Liver (tissue), 9 donors: ENCODE data around the gene ZNF532. TPM values are rescaled to one million over a fixed set of nuclear protein-coding genes. Genes with fewer than 3 reads are reported as not detected.

Experiments
- DNase-seq: peaks from one replicate; pipeline ENCODE4 v3.0.0-alpha.2; 2017; ENCODE audit warnings: low spot score
- H3K27ac ChIP-seq, 2 donors: one replicate each; pipeline ENCODE4 v1.7.0; 2013; ENCODE audit warnings: inconsistent platforms in 2 of 2, low read length in 2 of 2, control low read depth in 1 of 2, low read depth in 1 of 2, mild to moderate bottlenecking in 1 of 2
- H3K27me3 ChIP-seq, 4 donors: one replicate each; pipeline versions ENCODE4 v1.6.1 to v1.7.0; 2013; ENCODE audit warnings: low read length in 3 of 4, inconsistent platforms in 1 of 4, mild to moderate bottlenecking in 1 of 4, moderate library complexity in 1 of 4; ENCODE audit not compliant: control insufficient read depth in 4 of 4, insufficient read depth in 4 of 4
- H3K36me3 ChIP-seq, 4 donors: one replicate each; pipeline versions ENCODE4 v1.6.1 to v1.7.0; 2013; ENCODE audit warnings: low read length in 3 of 4, mild to moderate bottlenecking in 3 of 4, low read depth in 1 of 4, moderate library complexity in 1 of 4; ENCODE audit not compliant: control insufficient read depth in 4 of 4, insufficient read depth in 3 of 4
- H3K4me1 ChIP-seq, 4 donors: one replicate each; pipeline versions ENCODE4 v1.6.1 to v1.7.0; 2013; ENCODE audit warnings: low read length in 3 of 4, mild to moderate bottlenecking in 3 of 4, moderate library complexity in 1 of 4; ENCODE audit not compliant: control insufficient read depth in 4 of 4, insufficient read depth in 4 of 4
- H3K4me3 ChIP-seq, 3 donors: one replicate each; pipeline versions ENCODE4 v1.6.1 to v1.7.0; 2013; ENCODE audit warnings: low read length in 3 of 3, control low read depth in 1 of 3, low read depth in 1 of 3, mild to moderate bottlenecking in 1 of 3
- H3K9ac ChIP-seq, 2 donors: one replicate each; pipeline ENCODE4 v1.7.0; 2013; ENCODE audit warnings: low read length in 2 of 2, mild to moderate bottlenecking in 2 of 2, moderate library complexity in 2 of 2, control low read depth in 1 of 2, low read depth in 1 of 2
- H3K9me3 ChIP-seq, 4 donors: one replicate each; pipeline versions ENCODE4 v1.6.1 to v1.7.0; 2013; ENCODE audit warnings: low read length in 3 of 4; ENCODE audit not compliant: control insufficient read depth in 4 of 4
- FOXA2 ChIP-seq: IDR thresholded peaks from 2 replicates; pipeline ENCODE4 v1.6.1; 2016; ENCODE audit warnings: antibody characterized with exemption
- GABPA ChIP-seq, 2 donors: IDR thresholded peaks in 1 of 2; conservative IDR thresholded peaks in 1 of 2; 2 replicates each; pipeline ENCODE4 v1.6.1; 2016; ENCODE audit warnings: antibody characterized with exemption in 2 of 2, mild to moderate bottlenecking in 1 of 2, moderate library complexity in 1 of 2
- HNF4A ChIP-seq, 2 donors: conservative IDR thresholded peaks; 2 replicates each; pipeline ENCODE4 v1.6.1; 2016; ENCODE audit warnings: antibody characterized with exemption in 2 of 2, mild to moderate bottlenecking in 2 of 2
- JUND ChIP-seq, 2 donors: IDR thresholded peaks; 2 replicates each; pipeline ENCODE4 v1.6.1; 2016; ENCODE audit warnings: antibody characterized with exemption in 2 of 2
- MAX ChIP-seq: IDR thresholded peaks from 2 replicates; pipeline ENCODE4 v1.6.1; 2016; ENCODE audit warnings: antibody characterized with exemption
- RAD21 ChIP-seq, 2 donors: IDR thresholded peaks; 2 replicates each; pipeline ENCODE4 v1.6.1; 2016; ENCODE audit warnings: antibody characterized with exemption in 2 of 2, mild to moderate bottlenecking in 2 of 2
- RXRA ChIP-seq, 2 donors: IDR thresholded peaks; 2 replicates each; pipeline ENCODE4 v1.6.1; 2017 to 2018; ENCODE audit warnings: antibody characterized with exemption in 2 of 2, mild to moderate bottlenecking in 1 of 2
- TAF1 ChIP-seq: conservative IDR thresholded peaks from 2 replicates; pipeline ENCODE4 v1.6.1; 2016; ENCODE audit warnings: antibody characterized with exemption, mild to moderate bottlenecking
- WGBS: extraction: QIAGEN DNeasy Blood & Tissue Kit; methylation state at CpG from one replicate; pipeline ENCODE4 v1.1.7; 2013; 5-methylcytosine and 5-hydroxymethylcytosine counted together
- polyA plus RNA-seq, 2 donors: library from polyadenylated mRNA; stranded (reverse) in 1 of 2; unstranded in 1 of 2; fragments of 200-250 nt in 1 of 2; fragments of >200 nt in 1 of 2; fragmentation: Nextera tagmentation in 1 of 2; extraction: Ambion mirVana in 1 of 2; gene quantifications; one replicate each; pipeline versions ENCODE4 v1.2.1 to v1.2.3, GENCODE V29; 2013 to 2015
- total RNA-seq, 2 donors: library from RNA; depleted of rRNA; stranded (reverse); fragments of >200 nt; gene quantifications; one replicate each; pipeline ENCODE4 v1.2.3, GENCODE V29; 2014
- TF ChIP-seq, protein P1 (sequence below): IDR thresholded peaks from 2 replicates; pipeline ENCODE4 v1.6.1; 2016; ENCODE audit warnings: antibody characterized with exemption
- TF ChIP-seq, protein P2 (sequence below): fragments of 150-350 bp; IDR thresholded peaks from 2 replicates; pipeline ENCODE4 v1.5.1; 2017; ENCODE audit warnings: improper control_type of control experiment, low read depth, low read length; ENCODE audit not compliant: missing input control
- TF ChIP-seq, protein P3 (sequence below): IDR thresholded peaks from 2 replicates; pipeline ENCODE4 v1.6.1; 2016; ENCODE audit warnings: antibody characterized with exemption, mild to moderate bottlenecking
- donor health status: healthy.
- donor health status: healthy.
- donor health status: healthy.
- donor health status: healthy.
- donor health status: healthy.

The ZNF532 gene
- total and polyA plus RNA-seq, 4 donors, result 0.68 to 5.6 (median 2.5) TPM

DNA sequence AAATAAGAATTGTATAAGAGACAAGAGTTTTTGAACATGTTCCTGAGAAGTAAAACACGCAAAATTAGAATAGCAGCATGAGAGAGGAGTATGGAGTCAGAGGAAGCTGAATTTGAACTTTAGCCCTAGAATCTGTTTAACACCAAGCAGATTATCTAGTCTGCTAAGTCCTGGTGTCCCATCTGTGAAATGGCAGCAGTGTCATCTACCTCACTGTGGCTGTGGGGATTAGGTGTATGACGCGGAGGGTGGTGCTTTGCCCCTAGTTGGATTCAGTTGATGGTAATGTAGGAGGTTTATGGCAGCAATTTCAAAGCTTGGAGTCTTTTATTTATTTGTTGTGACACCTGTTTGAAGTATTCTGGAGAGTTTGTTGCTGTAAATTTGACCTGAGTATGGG, 79.2 kb downstream of the ZNF532 start:
- Histone ChIP-seq H3K4me3 (no peak overlapping the region), H3K9ac (no peak overlapping the region), H3K36me3 (no peaks in the 10 kb centered on the region), H3K9me3 (no peaks in the 10 kb centered on the region), H3K27ac (no peak overlapping the region), H3K4me1 (peaks cover 2 to 6% (median 3%) of the 10 kb centered on the region in 4 donors), H3K27me3 (no peaks in the 10 kb centered on the region)
- TF ChIP-seq RXRA (IDR thresholded peaks at IDR 0.05) (no peak), FOXA2 (no peak), RAD21 (IDR thresholded peaks at IDR 0.05) (no peak), HNF4A (conservative IDR thresholded peaks at IDR 0.05) (no peak), JUND (IDR thresholded peaks at IDR 0.05) (no peak), GABPA (IDR thresholded peaks at IDR 0.05 in 1 of 2, conservative IDR thresholded peaks at IDR 0.05 in 1 of 2) (no peak), MAX (no peak)
- TF ChIP-seq, protein P1, sequence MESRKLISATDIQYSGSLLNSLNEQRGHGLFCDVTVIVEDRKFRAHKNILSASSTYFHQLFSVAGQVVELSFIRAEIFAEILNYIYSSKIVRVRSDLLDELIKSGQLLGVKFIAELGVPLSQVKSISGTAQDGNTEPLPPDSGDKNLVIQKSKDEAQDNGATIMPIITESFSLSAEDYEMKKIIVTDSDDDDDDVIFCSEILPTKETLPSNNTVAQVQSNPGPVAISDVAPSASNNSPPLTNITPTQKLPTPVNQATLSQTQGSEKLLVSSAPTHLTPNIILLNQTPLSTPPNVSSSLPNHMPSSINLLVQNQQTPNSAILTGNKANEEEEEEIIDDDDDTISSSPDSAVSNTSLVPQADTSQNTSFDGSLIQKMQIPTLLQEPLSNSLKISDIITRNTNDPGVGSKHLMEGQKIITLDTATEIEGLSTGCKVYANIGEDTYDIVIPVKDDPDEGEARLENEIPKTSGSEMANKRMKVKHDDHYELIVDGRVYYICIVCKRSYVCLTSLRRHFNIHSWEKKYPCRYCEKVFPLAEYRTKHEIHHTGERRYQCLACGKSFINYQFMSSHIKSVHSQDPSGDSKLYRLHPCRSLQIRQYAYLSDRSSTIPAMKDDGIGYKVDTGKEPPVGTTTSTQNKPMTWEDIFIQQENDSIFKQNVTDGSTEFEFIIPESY, result no peak
- TF ChIP-seq, protein P2, sequence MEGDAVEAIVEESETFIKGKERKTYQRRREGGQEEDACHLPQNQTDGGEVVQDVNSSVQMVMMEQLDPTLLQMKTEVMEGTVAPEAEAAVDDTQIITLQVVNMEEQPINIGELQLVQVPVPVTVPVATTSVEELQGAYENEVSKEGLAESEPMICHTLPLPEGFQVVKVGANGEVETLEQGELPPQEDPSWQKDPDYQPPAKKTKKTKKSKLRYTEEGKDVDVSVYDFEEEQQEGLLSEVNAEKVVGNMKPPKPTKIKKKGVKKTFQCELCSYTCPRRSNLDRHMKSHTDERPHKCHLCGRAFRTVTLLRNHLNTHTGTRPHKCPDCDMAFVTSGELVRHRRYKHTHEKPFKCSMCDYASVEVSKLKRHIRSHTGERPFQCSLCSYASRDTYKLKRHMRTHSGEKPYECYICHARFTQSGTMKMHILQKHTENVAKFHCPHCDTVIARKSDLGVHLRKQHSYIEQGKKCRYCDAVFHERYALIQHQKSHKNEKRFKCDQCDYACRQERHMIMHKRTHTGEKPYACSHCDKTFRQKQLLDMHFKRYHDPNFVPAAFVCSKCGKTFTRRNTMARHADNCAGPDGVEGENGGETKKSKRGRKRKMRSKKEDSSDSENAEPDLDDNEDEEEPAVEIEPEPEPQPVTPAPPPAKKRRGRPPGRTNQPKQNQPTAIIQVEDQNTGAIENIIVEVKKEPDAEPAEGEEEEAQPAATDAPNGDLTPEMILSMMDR, result no peak
- WGBS, result 65% methylated on average over 3 of the region's 3 CpGs
- DNase-seq, result no peak

DNA sequence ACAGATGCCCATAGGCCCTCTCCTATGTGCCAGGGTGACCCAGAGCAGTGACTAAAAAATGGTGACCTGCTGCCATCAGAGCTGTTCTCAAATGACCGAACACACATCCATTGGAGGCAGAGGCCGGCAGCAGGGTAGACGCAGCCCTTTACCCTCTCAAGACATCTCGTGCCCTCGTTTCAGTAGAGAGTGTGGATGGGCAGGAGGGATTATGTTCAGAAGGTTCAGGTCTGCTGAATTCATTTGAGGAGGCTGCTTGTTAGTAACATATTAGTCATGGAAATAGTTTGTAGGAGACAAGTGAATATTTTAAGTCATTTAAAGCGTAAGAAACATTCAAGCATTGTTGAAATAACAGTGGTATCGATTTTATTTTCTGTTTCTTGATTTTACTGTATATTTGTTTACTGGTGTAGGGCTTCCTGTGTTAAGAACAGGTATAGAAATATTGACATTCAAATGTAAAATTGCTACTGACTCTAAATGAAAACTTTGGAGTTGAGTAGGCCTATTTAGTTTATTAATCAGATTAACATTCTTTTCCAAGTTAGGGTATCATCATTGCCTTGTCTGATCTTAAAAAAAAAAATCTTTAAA, 82.6 kb downstream of the ZNF532 start:
- WGBS, result 92% methylated on average over 7 of the region's 7 CpGs
- TF ChIP-seq, protein P3, sequence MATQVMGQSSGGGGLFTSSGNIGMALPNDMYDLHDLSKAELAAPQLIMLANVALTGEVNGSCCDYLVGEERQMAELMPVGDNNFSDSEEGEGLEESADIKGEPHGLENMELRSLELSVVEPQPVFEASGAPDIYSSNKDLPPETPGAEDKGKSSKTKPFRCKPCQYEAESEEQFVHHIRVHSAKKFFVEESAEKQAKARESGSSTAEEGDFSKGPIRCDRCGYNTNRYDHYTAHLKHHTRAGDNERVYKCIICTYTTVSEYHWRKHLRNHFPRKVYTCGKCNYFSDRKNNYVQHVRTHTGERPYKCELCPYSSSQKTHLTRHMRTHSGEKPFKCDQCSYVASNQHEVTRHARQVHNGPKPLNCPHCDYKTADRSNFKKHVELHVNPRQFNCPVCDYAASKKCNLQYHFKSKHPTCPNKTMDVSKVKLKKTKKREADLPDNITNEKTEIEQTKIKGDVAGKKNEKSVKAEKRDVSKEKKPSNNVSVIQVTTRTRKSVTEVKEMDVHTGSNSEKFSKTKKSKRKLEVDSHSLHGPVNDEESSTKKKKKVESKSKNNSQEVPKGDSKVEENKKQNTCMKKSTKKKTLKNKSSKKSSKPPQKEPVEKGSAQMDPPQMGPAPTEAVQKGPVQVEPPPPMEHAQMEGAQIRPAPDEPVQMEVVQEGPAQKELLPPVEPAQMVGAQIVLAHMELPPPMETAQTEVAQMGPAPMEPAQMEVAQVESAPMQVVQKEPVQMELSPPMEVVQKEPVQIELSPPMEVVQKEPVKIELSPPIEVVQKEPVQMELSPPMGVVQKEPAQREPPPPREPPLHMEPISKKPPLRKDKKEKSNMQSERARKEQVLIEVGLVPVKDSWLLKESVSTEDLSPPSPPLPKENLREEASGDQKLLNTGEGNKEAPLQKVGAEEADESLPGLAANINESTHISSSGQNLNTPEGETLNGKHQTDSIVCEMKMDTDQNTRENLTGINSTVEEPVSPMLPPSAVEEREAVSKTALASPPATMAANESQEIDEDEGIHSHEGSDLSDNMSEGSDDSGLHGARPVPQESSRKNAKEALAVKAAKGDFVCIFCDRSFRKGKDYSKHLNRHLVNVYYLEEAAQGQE, result no peak
- no peak for TF ChIP-seq TAF1

More for the DNA sequence above, 82.6 kb downstream of the ZNF532 start:
- Histone ChIP-seq H3K4me3 (no peak overlapping the region), H3K9ac (no peak overlapping the region), H3K27me3 (no peaks in the 10 kb centered on the region), H3K9me3 (no peaks in the 10 kb centered on the region), H3K27ac (no peak overlapping the region), H3K36me3 (no peaks in the 10 kb centered on the region), H3K4me1 (peaks cover 2 to 6% (median 3%) of the 10 kb centered on the region in 4 donors)
- no peak for DNase-seq
